ENCODE results near the gene ST6GALNAC3. TPM values are rescaled to one million over a fixed set of nuclear protein-coding genes. Genes with fewer than 3 reads are reported as not detected.

The ST6GALNAC3 gene
- total RNA-seq, 1 experiment from 2014 or later, result 0.82 TPM

DNA sequence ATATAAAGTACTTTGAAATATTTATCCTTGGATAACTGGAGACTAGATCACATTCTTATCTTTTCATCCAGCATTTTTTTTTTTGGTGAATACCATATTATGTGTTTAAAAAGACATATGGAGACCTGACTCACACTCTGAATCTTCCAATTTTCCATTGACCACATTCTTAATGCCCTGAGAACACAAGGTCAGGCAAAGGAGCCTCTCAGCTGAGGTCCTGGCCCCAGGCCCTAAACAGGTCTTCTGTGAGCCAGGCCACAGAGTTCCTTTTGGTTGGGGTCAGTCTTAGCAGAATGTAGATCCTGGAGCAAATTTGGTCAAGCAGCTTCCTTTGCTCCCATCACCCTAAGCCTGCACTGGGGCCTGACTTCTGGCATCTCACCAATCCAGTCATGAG is 402.6 kb downstream of the ST6GALNAC3 start:
- DNase-seq (ENCODE audit: unreplicated experiment), result no peak
- intact Hi-C loops (cut with micrococcal nuclease), result no loop called here
- Mint-ChIP-seq H3K27ac (ENCODE audit: low read depth, unreplicated experiment) (no peak overlapping the region), H3K4me3 (ENCODE audit: unreplicated experiment) (no peak overlapping the region), H3K27me3 (ENCODE audit: insufficient read depth, unreplicated experiment) (no peaks in the 10 kb centered on the region), H3K4me1 (ENCODE audit: insufficient read depth, unreplicated experiment) (no peaks in the 10 kb centered on the region), H3K9me3 (ENCODE audit: unreplicated experiment) (no peaks in the 10 kb centered on the region), H3K36me3 (ENCODE audit: insufficient read depth, unreplicated experiment) (no peaks in the 10 kb centered on the region)
- TF ChIP-seq, protein P1, sequence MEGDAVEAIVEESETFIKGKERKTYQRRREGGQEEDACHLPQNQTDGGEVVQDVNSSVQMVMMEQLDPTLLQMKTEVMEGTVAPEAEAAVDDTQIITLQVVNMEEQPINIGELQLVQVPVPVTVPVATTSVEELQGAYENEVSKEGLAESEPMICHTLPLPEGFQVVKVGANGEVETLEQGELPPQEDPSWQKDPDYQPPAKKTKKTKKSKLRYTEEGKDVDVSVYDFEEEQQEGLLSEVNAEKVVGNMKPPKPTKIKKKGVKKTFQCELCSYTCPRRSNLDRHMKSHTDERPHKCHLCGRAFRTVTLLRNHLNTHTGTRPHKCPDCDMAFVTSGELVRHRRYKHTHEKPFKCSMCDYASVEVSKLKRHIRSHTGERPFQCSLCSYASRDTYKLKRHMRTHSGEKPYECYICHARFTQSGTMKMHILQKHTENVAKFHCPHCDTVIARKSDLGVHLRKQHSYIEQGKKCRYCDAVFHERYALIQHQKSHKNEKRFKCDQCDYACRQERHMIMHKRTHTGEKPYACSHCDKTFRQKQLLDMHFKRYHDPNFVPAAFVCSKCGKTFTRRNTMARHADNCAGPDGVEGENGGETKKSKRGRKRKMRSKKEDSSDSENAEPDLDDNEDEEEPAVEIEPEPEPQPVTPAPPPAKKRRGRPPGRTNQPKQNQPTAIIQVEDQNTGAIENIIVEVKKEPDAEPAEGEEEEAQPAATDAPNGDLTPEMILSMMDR (IDR thresholded peaks at IDR 0.05; ENCODE audit: unreplicated experiment), result no peak
- no TSS peak for BruUV-seq (replicated peaks)
- ChIA-PET POLR2A (no interaction called here), CTCF (no interaction called here)

- ChIA-PET CTCF (interaction anchor here (0.7 to 0.9 kb wide), 2 partner anchors 26 to 528 kb away, joined by 4 read pairs; no protein-coding TSS in a partner anchor), POLR2A (no interaction called here)
- Mint-ChIP-seq H3K27ac (ENCODE audit: low read depth, unreplicated experiment) (no peak overlapping the region), H3K4me3 (ENCODE audit: unreplicated experiment) (no peak overlapping the region), H3K36me3 (ENCODE audit: insufficient read depth, unreplicated experiment) (no peaks in the 10 kb centered on the region), H3K4me1 (ENCODE audit: insufficient read depth, unreplicated experiment) (no peaks in the 10 kb centered on the region), H3K9me3 (ENCODE audit: unreplicated experiment) (no peaks in the 10 kb centered on the region), H3K27me3 (ENCODE audit: insufficient read depth, unreplicated experiment) (no peaks in the 10 kb centered on the region)
- DNase-seq (ENCODE audit: unreplicated experiment), result no peak
- TF ChIP-seq, protein P1 (IDR thresholded peaks at IDR 0.05; ENCODE audit: unreplicated experiment), result no peak
- intact Hi-C loops (cut with micrococcal nuclease), result no loop called here
- BruUV-seq (replicated peaks), result no TSS peak
Measured at GRCh38 chr1:76480827-76481226, 406.3 kb downstream of the ST6GALNAC3 start.

- Mint-ChIP-seq H3K4me3 (ENCODE audit: unreplicated experiment) (no peak overlapping the region), H3K27me3 (ENCODE audit: insufficient read depth, unreplicated experiment) (no peaks in the 10 kb centered on the region), H3K27ac (ENCODE audit: low read depth, unreplicated experiment) (no peak overlapping the region), H3K4me1 (ENCODE audit: insufficient read depth, unreplicated experiment) (no peaks in the 10 kb centered on the region), H3K9me3 (ENCODE audit: unreplicated experiment) (no peaks in the 10 kb centered on the region), H3K36me3 (ENCODE audit: insufficient read depth, unreplicated experiment) (no peaks in the 10 kb centered on the region)
- DNase-seq (ENCODE audit: unreplicated experiment), result no peak
- intact Hi-C loops (cut with micrococcal nuclease), result no loop called here
- ChIA-PET POLR2A (no interaction called here), CTCF (no interaction called here)
- TF ChIP-seq, protein P1 (IDR thresholded peaks at IDR 0.05; ENCODE audit: unreplicated experiment), result no peak
- BruUV-seq (replicated peaks), result no TSS peak
Measured at GRCh38 chr1:76481672-76482071, 407.1 kb downstream of the ST6GALNAC3 start.

- TF ChIP-seq, protein P1 (IDR thresholded peaks at IDR 0.05; ENCODE audit: unreplicated experiment), result no peak
- CTCF ChIA-PET, result no interaction called here
- no TSS peak for BruUV-seq (replicated peaks)
- H3K4me3 Mint-ChIP-seq (ENCODE audit: unreplicated experiment), result no peak overlapping the region
- no peaks in the 10 kb centered on the region for H3K27me3 Mint-ChIP-seq (ENCODE audit: insufficient read depth, unreplicated experiment)
- no peak overlapping the region for H3K27ac Mint-ChIP-seq (ENCODE audit: low read depth, unreplicated experiment)
- H3K4me1 Mint-ChIP-seq (ENCODE audit: insufficient read depth, unreplicated experiment), result no peaks in the 10 kb centered on the region
- H3K9me3 Mint-ChIP-seq (ENCODE audit: unreplicated experiment), result no peaks in the 10 kb centered on the region
- H3K36me3 Mint-ChIP-seq (ENCODE audit: insufficient read depth, unreplicated experiment), result no peaks in the 10 kb centered on the region
- DNase-seq (ENCODE audit: unreplicated experiment), result no peak
- intact Hi-C loops (cut with micrococcal nuclease), result no loop called here
- POLR2A ChIA-PET, result no interaction called here
Measured at GRCh38 chr1:76482272-76482671, 407.7 kb downstream of the ST6GALNAC3 start.

All from MCF 10A (cell line).